ENCODE measurements around the gene OR4D11. TPM values are rescaled to one million over a fixed set of nuclear protein-coding genes. Genes with fewer than 3 reads are reported as not detected.
"Not testable (repeated sequence)": the region's sequence is repeated elsewhere in the genome, so short reads cannot be mapped to it uniquely, and the experiment has no call there.

The OR4D11 gene
- total and polyA plus RNA-seq, 10 of the 15 experiments (the other 5 are each of a cell fraction or from before 2014, with no cell fraction given): not detected

DNA sequence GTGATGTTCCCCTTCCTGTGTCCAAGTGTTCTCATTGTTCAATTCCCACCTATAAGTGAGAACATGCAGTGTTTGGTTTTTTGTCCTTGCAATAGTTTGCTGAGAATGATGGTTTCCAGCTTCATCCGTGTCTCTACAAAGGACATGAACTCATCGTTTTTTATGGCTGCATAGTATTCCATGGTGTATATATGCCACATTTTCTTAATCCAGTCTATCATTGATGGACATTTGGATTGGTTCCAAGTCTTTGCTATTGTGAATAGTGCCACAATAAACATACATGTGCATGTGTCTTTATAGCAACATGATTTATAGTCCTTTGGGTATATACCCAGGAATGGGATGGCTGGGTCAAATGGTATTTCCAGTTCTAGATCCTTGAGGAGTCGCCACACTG is 40.3 kb downstream of the OR4D11 start:
- H3K9ac ChIP-seq (ENCODE audit: control insufficient read depth, insufficient read depth, low read length); POLR2A ChIA-PET; H3K27me3 ChIP-seq (replicated peaks in 1 of 2; ENCODE audit: control insufficient read depth in 2 of 2, insufficient read depth in 2 of 2, low read length in 1 of 2); H4K20me1 ChIP-seq (ENCODE audit: control insufficient read depth, insufficient read depth); H3K4me3 ChIP-seq; in situ Hi-C loops (cut with MboI); H3K36me3 ChIP-seq (ENCODE audit: control insufficient read depth in 2 of 2, insufficient read depth in 2 of 2, low read length in 1 of 2); FAIRE-seq; CTCF ChIA-PET; H2AFZ ChIP-seq (ENCODE audit: control insufficient read depth, low read depth, low read length); H3K79me2 ChIP-seq (ENCODE audit: control insufficient read depth, insufficient read depth, low read length); ATAC-seq; SMC1A ChIA-PET (ENCODE audit: uncharacterized antibody, unreplicated experiment); H3K9me3 ChIP-seq (replicated peaks; ENCODE audit: control insufficient read depth, insufficient read depth, low read length); BruUV-seq (replicated peaks); H3K4me1 ChIP-seq (ENCODE audit: control insufficient read depth, insufficient read depth, low read length); RAD21 ChIA-PET (ENCODE audit: unreplicated experiment); H3K4me2 ChIP-seq (ENCODE audit: control insufficient read depth, insufficient read depth); intact Hi-C loops (cut with micrococcal nuclease; ENCODE audit: unreplicated experiment); DNase-seq (ENCODE audit: low read depth, low spot score); H3K27ac ChIP-seq (ENCODE audit: control insufficient read depth, insufficient read depth): not testable (repeated sequence)
- whole genome bisulfite sequencing (ENCODE audit: insufficient coverage, insufficient replicate concordance, low lambda C conversion rate, missing lambda C conversion rate): 50% methylated on average over 2 of the region's 3 CpGs

- H3K4me3 ChIP-seq: no peak overlapping the region
- POLR2A ChIA-PET: no interaction called here
- H3K4me2 ChIP-seq (ENCODE audit: control insufficient read depth, insufficient read depth): no peak overlapping the region
- TF ChIP-seq EED (IDR thresholded peaks at IDR 0.05; ENCODE audit: low read depth) (no peak), HDAC2 (IDR thresholded peaks at IDR 0.05) (no peak), SREBF2 (IDR thresholded peaks at IDR 0.05; ENCODE audit: low read length) (no peak), NBN (IDR thresholded peaks at IDR 0.05) (no peak), CBX5 (IDR thresholded peaks at IDR 0.05; ENCODE audit: low read depth) (no peak), ATF3 (IDR thresholded peaks at IDR 0.05; ENCODE audit: borderline replicate concordance, extremely low read depth, low read depth, low read length) (no peak), BMI1 (IDR thresholded peaks at IDR 0.05; ENCODE audit: borderline replicate concordance) (no peak), SMAD1 (IDR thresholded peaks at IDR 0.05; ENCODE audit: low read depth, partially characterized antibody) (no peak), HCFC1 (IDR thresholded peaks at IDR 0.05; ENCODE audit: low read length) (no peak), RUNX3 (IDR thresholded peaks at IDR 0.05; ENCODE audit: low read length) (no peak), POLR2AphosphoS5 (IDR thresholded peaks at IDR 0.05; ENCODE audit: low read length) (no peak)
- TF ChIP-seq, protein P1, sequence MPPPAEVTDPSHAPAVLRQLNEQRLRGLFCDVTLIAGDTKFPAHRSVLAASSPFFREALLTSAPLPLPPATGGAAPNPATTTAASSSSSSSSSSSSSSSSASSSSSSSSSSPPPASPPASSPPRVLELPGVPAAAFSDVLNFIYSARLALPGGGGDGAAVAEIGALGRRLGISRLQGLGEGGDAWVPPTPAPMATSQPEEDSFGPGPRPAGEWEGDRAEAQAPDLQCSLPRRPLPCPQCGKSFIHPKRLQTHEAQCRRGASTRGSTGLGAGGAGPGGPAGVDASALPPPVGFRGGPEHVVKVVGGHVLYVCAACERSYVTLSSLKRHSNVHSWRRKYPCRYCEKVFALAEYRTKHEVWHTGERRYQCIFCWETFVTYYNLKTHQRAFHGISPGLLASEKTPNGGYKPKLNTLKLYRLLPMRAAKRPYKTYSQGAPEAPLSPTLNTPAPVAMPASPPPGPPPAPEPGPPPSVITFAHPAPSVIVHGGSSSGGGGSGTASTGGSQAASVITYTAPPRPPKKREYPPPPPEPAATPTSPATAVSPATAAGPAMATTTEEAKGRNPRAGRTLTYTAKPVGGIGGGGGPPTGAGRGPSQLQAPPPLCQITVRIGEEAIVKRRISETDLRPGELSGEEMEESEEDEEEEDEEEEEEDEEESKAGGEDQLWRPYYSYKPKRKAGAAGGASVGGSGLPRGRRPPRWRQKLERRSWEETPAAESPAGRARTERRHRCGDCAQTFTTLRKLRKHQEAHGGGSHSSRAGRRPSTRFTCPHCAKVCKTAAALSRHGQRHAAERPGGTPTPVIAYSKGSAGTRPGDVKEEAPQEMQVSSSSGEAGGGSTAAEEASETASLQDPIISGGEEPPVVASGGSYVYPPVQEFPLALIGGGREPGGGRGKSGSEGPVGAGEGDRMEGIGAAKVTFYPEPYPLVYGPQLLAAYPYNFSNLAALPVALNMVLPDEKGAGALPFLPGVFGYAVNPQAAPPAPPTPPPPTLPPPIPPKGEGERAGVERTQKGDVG (CRISPR knock-in tag; IDR thresholded peaks at IDR 0.05): no peak
- TF ChIP-seq, protein P2, sequence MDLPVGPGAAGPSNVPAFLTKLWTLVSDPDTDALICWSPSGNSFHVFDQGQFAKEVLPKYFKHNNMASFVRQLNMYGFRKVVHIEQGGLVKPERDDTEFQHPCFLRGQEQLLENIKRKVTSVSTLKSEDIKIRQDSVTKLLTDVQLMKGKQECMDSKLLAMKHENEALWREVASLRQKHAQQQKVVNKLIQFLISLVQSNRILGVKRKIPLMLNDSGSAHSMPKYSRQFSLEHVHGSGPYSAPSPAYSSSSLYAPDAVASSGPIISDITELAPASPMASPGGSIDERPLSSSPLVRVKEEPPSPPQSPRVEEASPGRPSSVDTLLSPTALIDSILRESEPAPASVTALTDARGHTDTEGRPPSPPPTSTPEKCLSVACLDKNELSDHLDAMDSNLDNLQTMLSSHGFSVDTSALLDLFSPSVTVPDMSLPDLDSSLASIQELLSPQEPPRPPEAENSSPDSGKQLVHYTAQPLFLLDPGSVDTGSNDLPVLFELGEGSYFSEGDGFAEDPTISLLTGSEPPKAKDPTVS (IDR thresholded peaks at IDR 0.05; ENCODE audit: low read depth, low read length): no peak
- TF ChIP-seq, protein P3, sequence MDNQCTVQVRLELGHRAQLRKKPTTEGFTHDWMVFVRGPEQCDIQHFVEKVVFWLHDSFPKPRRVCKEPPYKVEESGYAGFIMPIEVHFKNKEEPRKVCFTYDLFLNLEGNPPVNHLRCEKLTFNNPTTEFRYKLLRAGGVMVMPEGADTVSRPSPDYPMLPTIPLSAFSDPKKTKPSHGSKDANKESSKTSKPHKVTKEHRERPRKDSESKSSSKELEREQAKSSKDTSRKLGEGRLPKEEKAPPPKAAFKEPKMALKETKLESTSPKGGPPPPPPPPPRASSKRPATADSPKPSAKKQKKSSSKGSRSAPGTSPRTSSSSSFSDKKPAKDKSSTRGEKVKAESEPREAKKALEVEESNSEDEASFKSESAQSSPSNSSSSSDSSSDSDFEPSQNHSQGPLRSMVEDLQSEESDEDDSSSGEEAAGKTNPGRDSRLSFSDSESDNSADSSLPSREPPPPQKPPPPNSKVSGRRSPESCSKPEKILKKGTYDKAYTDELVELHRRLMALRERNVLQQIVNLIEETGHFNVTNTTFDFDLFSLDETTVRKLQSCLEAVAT (IDR thresholded peaks at IDR 0.05): no peak
These were observed 41.4 kb downstream of the OR4D11 start for GRCh38 chr11:59544869-59545178.

More at GRCh38 chr11:59544869-59545178, 41.4 kb downstream of the OR4D11 start:
- WGBS (ENCODE audit: insufficient coverage, insufficient replicate concordance, low lambda C conversion rate, missing lambda C conversion rate): 32% methylated on average over 3 of the region's 3 CpGs
- RAD21 ChIA-PET (ENCODE audit: unreplicated experiment): no interaction called here
- Histone ChIP-seq H3K27me3 (replicated peaks in 1 of 2; ENCODE audit: control insufficient read depth in 2 of 2, insufficient read depth in 2 of 2, low read length in 1 of 2) (peaks cover 0 to 1% of the 10 kb centered on the region in 2 experiments; a peak in 1 of 4 replicates), H4K20me1 (ENCODE audit: control insufficient read depth, insufficient read depth) (no peaks in the 10 kb centered on the region), H3K9ac (ENCODE audit: control insufficient read depth, insufficient read depth, low read length) (no peak overlapping the region), H2AFZ (ENCODE audit: control insufficient read depth, low read depth, low read length) (no peak overlapping the region), H3K4me1 (ENCODE audit: control insufficient read depth, insufficient read depth, low read length) (no peaks in the 10 kb centered on the region), H3K9me3 (replicated peaks; ENCODE audit: control insufficient read depth, insufficient read depth, low read length) (no peaks in the 10 kb centered on the region), H3K36me3 (ENCODE audit: control insufficient read depth in 2 of 2, insufficient read depth in 2 of 2, low read length in 1 of 2) (no peaks in the 10 kb centered on the region), H3K79me2 (ENCODE audit: control insufficient read depth, insufficient read depth, low read length) (no peaks in the 10 kb centered on the region), H3K27ac (ENCODE audit: control insufficient read depth, insufficient read depth) (no peak overlapping the region)
- SMC1A ChIA-PET (ENCODE audit: uncharacterized antibody, unreplicated experiment): no interaction called here
- no peak for DNase-seq (ENCODE audit: low read depth, low spot score)
- FAIRE-seq: no peak
- intact Hi-C loops (cut with micrococcal nuclease; ENCODE audit: unreplicated experiment) (no loop called here), in situ Hi-C loops (cut with MboI) (no loop called here)
- CTCF ChIA-PET: no interaction called here
- no peak for ATAC-seq
- BruUV-seq (replicated peaks): no TSS peak
